ENCODE measurements around the gene NECTIN4. TPM values are rescaled to one million over a fixed set of nuclear protein-coding genes. Genes with fewer than 3 reads are reported as not detected.

The NECTIN4 gene
- total RNA-seq, 1 donor from 2014 or later, result 13.6 TPM

- no peak for TF ChIP-seq CTCF (IDR thresholded peaks at IDR 0.05; ENCODE audit: insufficient read depth, low read length, poor library complexity, severe bottlenecking)
- Histone ChIP-seq H3K27me3 (ENCODE audit: control insufficient read depth, insufficient read depth, low read length) (no peaks in the 10 kb centered on the region), H3K4me3 (ENCODE audit: low read depth, low read length) (no peak overlapping the region), H3K36me3 (ENCODE audit: control insufficient read depth, insufficient read depth, low read length) (no peaks in the 10 kb centered on the region)
- DNase-seq (ENCODE audit: low read depth), result no peak
Observed at GRCh38 chr1:161095230-161095629, 5.9 kb upstream of the NECTIN4 start.

DNA sequence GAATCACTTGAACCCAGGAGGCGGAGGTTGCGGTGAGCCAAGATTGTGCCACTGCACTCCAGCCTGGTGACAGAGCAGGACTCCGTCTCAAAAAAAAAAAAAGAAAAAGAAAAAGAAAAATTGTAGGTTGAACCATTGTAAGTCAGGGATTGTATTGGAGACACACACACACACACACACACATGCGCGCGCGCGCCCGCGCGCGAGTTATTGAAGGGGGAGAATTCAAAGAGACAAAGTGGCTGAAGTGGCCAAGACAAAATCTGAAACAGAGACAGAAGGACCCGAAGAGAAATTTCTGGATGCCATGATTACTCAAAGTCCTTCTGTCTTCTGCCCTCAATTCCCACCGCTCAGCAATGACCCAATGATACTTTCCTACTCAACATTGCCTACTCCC, 5.1 kb upstream of the NECTIN4 start:
- no peak for DNase-seq (ENCODE audit: low read depth)
- no peak for TF ChIP-seq CTCF (IDR thresholded peaks at IDR 0.05; ENCODE audit: insufficient read depth, low read length, poor library complexity, severe bottlenecking)
- no peaks in the 10 kb centered on the region for H3K36me3 ChIP-seq (ENCODE audit: control insufficient read depth, insufficient read depth, low read length)

GRCh38 chr1:161092621-161093028, 3.3 kb upstream of the NECTIN4 start:
- no peak for DNase-seq (ENCODE audit: low read depth)
- no peaks in the 10 kb centered on the region for H3K27me3 ChIP-seq (ENCODE audit: control insufficient read depth, insufficient read depth, low read length)
- H3K4me3 ChIP-seq (ENCODE audit: low read depth, low read length), result no peak overlapping the region
- TF ChIP-seq CTCF (IDR thresholded peaks at IDR 0.05; ENCODE audit: insufficient read depth, low read length, poor library complexity, severe bottlenecking), result no peak
- H3K36me3 ChIP-seq (ENCODE audit: control insufficient read depth, insufficient read depth, low read length), result no peaks in the 10 kb centered on the region

More for the DNA sequence above, 5.1 kb upstream of the NECTIN4 start:
- no peak overlapping the region for H3K4me3 ChIP-seq (ENCODE audit: low read depth, low read length)
- H3K27me3 ChIP-seq (ENCODE audit: control insufficient read depth, insufficient read depth, low read length), result no peaks in the 10 kb centered on the region

- no peak for TF ChIP-seq CTCF (IDR thresholded peaks at IDR 0.05; ENCODE audit: insufficient read depth, low read length, poor library complexity, severe bottlenecking)
- no peak for DNase-seq (ENCODE audit: low read depth)
- Histone ChIP-seq H3K27me3 (ENCODE audit: control insufficient read depth, insufficient read depth, low read length) (no peaks in the 10 kb centered on the region), H3K4me3 (ENCODE audit: low read depth, low read length) (no peak overlapping the region), H3K36me3 (ENCODE audit: control insufficient read depth, insufficient read depth, low read length) (no peaks in the 10 kb centered on the region)
Observed at GRCh38 chr1:161091796-161092507, 2.6 kb upstream of the NECTIN4 start.

DNA sequence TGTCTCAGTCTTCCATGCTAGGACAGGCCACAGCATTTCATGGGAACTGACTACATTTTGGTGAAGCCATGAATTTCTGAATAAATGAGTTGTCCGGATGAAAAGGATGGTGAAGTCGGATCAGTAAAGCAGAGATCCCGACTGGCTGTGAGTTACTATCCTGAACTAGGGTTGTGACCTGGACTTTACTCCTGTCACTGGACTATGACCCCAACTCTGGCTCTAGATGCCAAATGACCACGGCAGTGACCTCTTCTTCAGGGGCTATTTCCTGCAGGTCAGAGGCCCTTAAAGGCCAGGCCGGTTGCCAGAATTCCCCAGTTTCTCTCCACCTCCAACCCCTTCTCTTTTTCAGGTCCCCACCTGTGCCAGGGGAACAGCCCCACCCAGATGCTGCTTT, 1.7 kb upstream of the NECTIN4 start:
- no peak for DNase-seq (ENCODE audit: low read depth)

More for the DNA sequence above, 1.7 kb upstream of the NECTIN4 start:
- Histone ChIP-seq H3K36me3 (ENCODE audit: control insufficient read depth, insufficient read depth, low read length) (no peaks in the 10 kb centered on the region), H3K27me3 (ENCODE audit: control insufficient read depth, insufficient read depth, low read length) (no peaks in the 10 kb centered on the region), H3K4me3 (ENCODE audit: low read depth, low read length) (no peak overlapping the region)
- TF ChIP-seq CTCF (IDR thresholded peaks at IDR 0.05; ENCODE audit: insufficient read depth, low read length, poor library complexity, severe bottlenecking), result no peak

Data from kidney epithelial cell (primary cell).